ENCODE measurements around the gene MCU. TPM values are rescaled to one million over a fixed set of nuclear protein-coding genes. Genes with fewer than 3 reads are reported as not detected.

Gene MCU
- total and polyA plus RNA-seq, 10 donors = 7.2 to 29.2 (median 19.4) TPM

DNA sequence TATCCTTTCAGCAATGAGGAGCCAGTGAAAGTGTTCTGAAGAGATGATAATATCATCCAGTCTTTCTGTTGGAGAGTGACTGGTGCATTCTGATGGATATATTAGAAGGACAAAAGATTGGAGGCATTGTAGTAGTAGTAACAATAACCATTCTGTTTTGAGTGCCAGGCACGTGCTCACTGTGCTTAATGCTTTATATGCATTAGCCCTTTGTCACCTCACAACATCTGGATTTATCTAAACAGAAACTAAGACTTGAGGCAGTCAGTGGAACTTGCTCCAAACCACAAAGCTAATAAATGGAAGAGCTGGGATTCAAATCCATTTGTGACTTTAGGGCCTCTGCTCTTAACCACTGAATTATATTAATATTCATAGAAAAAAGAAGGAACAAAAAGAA, 117.1 kb downstream of the MCU start:
- WGBS, 5 donors = 89 to 94% (median 92%) methylated on average over 1 of the region's 1 CpG
- H3K27me3 ChIP-seq (replicated peaks in 1 of 7) = no peaks in the 10 kb centered on the region
- H3K9me3 ChIP-seq = no peaks in the 10 kb centered on the region
- H3K36me3 ChIP-seq = no peaks in the 10 kb centered on the region
- no peak overlapping the region for H3K27ac ChIP-seq
- H3K4me1 ChIP-seq = peaks cover 0 to 12% (median 2%) of the 10 kb centered on the region in 6 donors
- TF ChIP-seq POLR2A (IDR thresholded peaks at IDR 0.05) (no peak), POLR2AphosphoS5 (IDR thresholded peaks at IDR 0.05) (no peak)
- TF ChIP-seq, protein P1, sequence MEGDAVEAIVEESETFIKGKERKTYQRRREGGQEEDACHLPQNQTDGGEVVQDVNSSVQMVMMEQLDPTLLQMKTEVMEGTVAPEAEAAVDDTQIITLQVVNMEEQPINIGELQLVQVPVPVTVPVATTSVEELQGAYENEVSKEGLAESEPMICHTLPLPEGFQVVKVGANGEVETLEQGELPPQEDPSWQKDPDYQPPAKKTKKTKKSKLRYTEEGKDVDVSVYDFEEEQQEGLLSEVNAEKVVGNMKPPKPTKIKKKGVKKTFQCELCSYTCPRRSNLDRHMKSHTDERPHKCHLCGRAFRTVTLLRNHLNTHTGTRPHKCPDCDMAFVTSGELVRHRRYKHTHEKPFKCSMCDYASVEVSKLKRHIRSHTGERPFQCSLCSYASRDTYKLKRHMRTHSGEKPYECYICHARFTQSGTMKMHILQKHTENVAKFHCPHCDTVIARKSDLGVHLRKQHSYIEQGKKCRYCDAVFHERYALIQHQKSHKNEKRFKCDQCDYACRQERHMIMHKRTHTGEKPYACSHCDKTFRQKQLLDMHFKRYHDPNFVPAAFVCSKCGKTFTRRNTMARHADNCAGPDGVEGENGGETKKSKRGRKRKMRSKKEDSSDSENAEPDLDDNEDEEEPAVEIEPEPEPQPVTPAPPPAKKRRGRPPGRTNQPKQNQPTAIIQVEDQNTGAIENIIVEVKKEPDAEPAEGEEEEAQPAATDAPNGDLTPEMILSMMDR (IDR thresholded peaks at IDR 0.05 in 8 of 11, conservative IDR thresholded peaks at IDR 0.05 in 3 of 11) = no peak
- no peak overlapping the region for H3K4me3 ChIP-seq
- no peak for DNase-seq
- intact Hi-C loops (cut with DNase I; ENCODE audit: low total_unique reads) = no loop called here

DNA sequence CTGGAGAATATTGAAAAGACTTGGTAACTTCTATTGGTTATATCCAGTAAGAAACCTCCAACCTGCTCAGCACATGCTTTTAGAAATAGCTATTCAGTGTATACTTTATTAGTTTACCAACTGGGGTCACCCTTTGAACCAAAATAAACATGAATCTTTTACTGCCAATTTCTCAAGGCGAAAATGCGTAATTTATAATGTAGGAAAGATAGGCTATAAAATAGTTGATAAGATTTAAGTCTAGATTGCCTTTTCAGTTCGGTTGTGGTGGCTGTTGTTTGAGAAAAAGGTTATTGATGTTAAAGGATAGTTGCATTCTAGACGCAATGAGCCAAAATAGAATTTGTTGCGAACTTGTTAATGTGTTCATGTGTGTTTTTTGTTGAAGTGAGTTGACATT, 119.0 kb downstream of the MCU start:
- Histone ChIP-seq H3K36me3 (no peaks in the 10 kb centered on the region), H3K27me3 (replicated peaks in 1 of 7) (no peaks in the 10 kb centered on the region), H3K9me3 (no peaks in the 10 kb centered on the region), H3K4me1 (peaks cover 0 to 12% (median 2%) of the 10 kb centered on the region in 6 donors), H3K4me3 (no peak overlapping the region), H3K27ac (no peak overlapping the region)
- no peak for DNase-seq
- intact Hi-C loops (cut with DNase I; ENCODE audit: low total_unique reads) = no loop called here
- TF ChIP-seq, protein P1 (IDR thresholded peaks at IDR 0.05 in 8 of 11, conservative IDR thresholded peaks at IDR 0.05 in 3 of 11) = no peak
- TF ChIP-seq POLR2AphosphoS5 (IDR thresholded peaks at IDR 0.05) (no peak), POLR2A (IDR thresholded peaks at IDR 0.05) (no peak)
- 77 to 89% (median 86%) methylated on average over 5 of the region's 5 CpGs for WGBS, 5 donors

DNA sequence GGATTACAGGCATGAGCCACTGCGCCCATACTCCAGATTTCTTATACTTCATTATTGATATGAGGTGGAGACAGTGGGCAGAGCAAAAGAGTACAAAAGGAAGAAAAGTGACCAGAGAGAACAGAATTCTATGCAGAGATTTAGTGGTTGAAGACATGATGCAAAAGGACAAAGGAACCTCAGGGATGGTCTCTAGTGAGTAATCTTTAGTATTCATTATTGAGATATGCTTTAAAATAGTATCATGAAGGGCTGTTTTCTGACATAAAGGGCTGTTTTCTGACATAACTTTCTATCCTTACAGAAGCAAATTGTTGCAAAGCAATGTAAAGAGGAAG, 120.4 kb downstream of the MCU start:
- 94 to 100% (median 97%) methylated on average over 1 of the region's 1 CpG for WGBS, 5 donors
- Histone ChIP-seq H3K9me3 (no peaks in the 10 kb centered on the region), H3K36me3 (no peaks in the 10 kb centered on the region), H3K27ac (peak overlapping the region in 1 of 8 donors; percentile 32), H3K27me3 (replicated peaks in 1 of 7) (no peaks in the 10 kb centered on the region), H3K4me3 (no peak overlapping the region), H3K4me1 (peaks cover 0 to 14% (median 2%) of the 10 kb centered on the region in 6 donors)
- TF ChIP-seq POLR2A (IDR thresholded peaks at IDR 0.05) = no peak
- TF ChIP-seq, protein P1 (IDR thresholded peaks at IDR 0.05 in 8 of 11, conservative IDR thresholded peaks at IDR 0.05 in 3 of 11) = no peak
- no peak for TF ChIP-seq POLR2AphosphoS5 (IDR thresholded peaks at IDR 0.05)
- DNase-seq = no peak
- intact Hi-C loops (cut with DNase I; ENCODE audit: low total_unique reads) = no loop called here

DNA sequence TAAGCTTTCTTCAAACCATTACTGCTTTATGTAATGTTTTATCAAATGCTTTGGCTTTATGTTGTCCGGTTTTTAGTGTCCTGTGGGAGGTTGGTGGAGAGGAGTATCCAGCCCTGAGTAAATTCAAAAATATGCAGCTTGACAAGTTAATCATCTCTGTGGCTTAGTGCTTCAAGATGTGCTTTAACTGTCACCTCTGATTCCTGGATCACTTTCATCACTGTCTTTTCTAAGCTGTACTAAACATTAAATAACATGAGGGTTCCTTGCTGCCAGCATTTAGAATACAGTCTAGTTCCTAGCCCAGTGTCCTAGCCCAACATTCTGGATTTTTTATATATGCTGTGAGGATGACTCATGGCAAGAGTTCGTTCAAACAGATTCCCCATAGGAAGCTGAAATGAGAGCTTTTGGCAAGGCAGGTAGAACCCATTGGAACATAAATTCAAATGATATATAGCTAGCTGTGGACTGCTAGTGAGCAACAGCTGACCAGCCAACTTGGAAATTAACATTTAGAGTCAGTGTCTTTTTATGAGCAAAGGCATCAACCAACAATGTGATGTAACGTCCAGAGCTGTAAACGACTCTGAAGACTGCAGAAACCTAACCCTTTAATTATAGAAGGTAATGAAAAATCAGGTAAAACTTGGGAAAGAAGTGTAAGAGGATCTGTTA, 120.9 kb downstream of the MCU start:
- WGBS, 5 donors = 61 to 75% (median 69%) methylated on average over 4 of the region's 4 CpGs
- Histone ChIP-seq H3K4me3 (no peak overlapping the region), H3K9me3 (no peaks in the 10 kb centered on the region), H3K27ac (peak overlapping the region in 1 of 8 donors; percentile 32), H3K36me3 (no peaks in the 10 kb centered on the region), H3K27me3 (replicated peaks in 1 of 7) (no peaks in the 10 kb centered on the region), H3K4me1 (peaks cover 0 to 19% (median 2%) of the 10 kb centered on the region in 6 donors)
- intact Hi-C loops (cut with DNase I; ENCODE audit: low total_unique reads) = no loop called here
- TF ChIP-seq POLR2A (IDR thresholded peaks at IDR 0.05) (no peak), POLR2AphosphoS5 (IDR thresholded peaks at IDR 0.05) (no peak)
- TF ChIP-seq, protein P1 (IDR thresholded peaks at IDR 0.05 in 8 of 11, conservative IDR thresholded peaks at IDR 0.05 in 3 of 11) = no peak
- DNase-seq = no peak

All from spleen (tissue), 11 donors.